Measurements from ENCODE around the gene ACAP2. TPM values are rescaled to one million over a fixed set of nuclear protein-coding genes. Genes with fewer than 3 reads are reported as not detected.
A peak's percentile ranks its signal among the peaks of the same experiment; 100 is the strongest.

Gene ACAP2
- total and polyA plus RNA-seq, 4 donors, result 4.5 to 28.5 (median 23.3) TPM

DNA sequence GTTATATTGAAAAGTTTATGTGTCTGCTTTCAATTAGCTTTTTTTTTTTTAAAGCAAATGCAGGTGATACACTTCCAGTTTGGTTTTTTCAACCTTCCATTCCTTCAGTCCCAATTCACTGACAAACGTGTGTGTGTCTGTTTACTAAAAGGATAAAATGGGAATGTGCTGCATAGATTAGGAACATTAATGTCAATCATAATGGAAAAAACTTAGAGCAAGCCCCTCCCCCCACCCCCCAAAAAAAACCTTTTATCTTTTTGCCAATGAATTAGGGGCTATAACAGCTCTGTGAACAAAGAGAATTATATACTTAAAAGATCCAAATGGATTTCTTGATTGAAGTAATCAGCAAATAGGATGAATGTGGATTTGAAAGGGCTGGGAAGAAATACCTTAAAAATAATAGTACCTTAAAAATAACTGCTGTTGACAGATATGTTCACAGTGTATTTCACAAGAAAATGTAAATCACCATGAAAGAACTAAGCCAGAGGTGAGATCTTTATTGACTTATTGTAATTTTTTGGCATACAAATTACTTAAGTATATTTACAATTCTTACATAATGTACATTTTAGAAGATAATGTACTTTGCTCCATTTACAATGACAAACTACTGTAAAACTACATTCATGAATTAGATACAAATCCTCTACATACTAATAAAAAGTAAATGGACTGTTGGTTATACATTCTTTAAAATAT lies 168.4 kb downstream of the ACAP2 start:
- WGBS, result 47% methylated on average over 1 of the region's 1 CpG
- Histone ChIP-seq H3K27ac (ENCODE audit: low read depth in 1 of 2, low read length in 2 of 2) (no peak overlapping the region), H3K4me3 (ENCODE audit: low read depth in 1 of 3, low read length in 3 of 3) (no peak overlapping the region)

GRCh38 chr3:195271410-195272243 lies 171.2 kb downstream of the ACAP2 start:
- H3K4me1 ChIP-seq (ENCODE audit: control insufficient read depth in 4 of 4, insufficient read depth in 4 of 4, low read length in 3 of 4), result peaks cover 3 to 26% (median 20%) of the 10 kb centered on the region in 4 donors
- no peaks in the 10 kb centered on the region for H3K27me3 ChIP-seq (ENCODE audit: control insufficient read depth in 4 of 4, insufficient read depth in 4 of 4, low read length in 3 of 4)
- H3K27ac ChIP-seq (ENCODE audit: low read depth in 1 of 2, low read length in 2 of 2), result peak overlapping the region; percentile 84 to 86
- no peak for TF ChIP-seq ATF3 (IDR thresholded peaks at IDR 0.05)
- no peak for TF ChIP-seq REST (IDR thresholded peaks at IDR 0.05)
- TF ChIP-seq HNF4A (conservative IDR thresholded peaks at IDR 0.05), result no peak
- no peak for TF ChIP-seq FOXA1 (IDR thresholded peaks at IDR 0.05)
- no peak for TF ChIP-seq JUND (IDR thresholded peaks at IDR 0.05)
- peak in 1 of 2 donors; percentile 42 for TF ChIP-seq GABPA (IDR thresholded peaks at IDR 0.05 in 1 of 2, conservative IDR thresholded peaks at IDR 0.05 in 1 of 2)
- peak; percentile 90 for TF ChIP-seq CTCF (IDR thresholded peaks at IDR 0.05; ENCODE audit: low read depth, low read length, missing input control)
- no peak for TF ChIP-seq RXRA (IDR thresholded peaks at IDR 0.05)
- peak; percentile 28 for TF ChIP-seq YY1 (IDR thresholded peaks at IDR 0.05)
- no peak for TF ChIP-seq FOXA2 (IDR thresholded peaks at IDR 0.05)
- TF ChIP-seq HNF4G (IDR thresholded peaks at IDR 0.05), result no peak
- TF ChIP-seq ZBTB33 (IDR thresholded peaks at IDR 0.05), result no peak
- TF ChIP-seq EGR1 (IDR thresholded peaks at IDR 0.05; ENCODE audit: low read depth in 2 of 2), result peak in 1 of 2 donors; percentile 15
- no peak for TF ChIP-seq SP1 (IDR thresholded peaks at IDR 0.05)
- TF ChIP-seq RAD21 (IDR thresholded peaks at IDR 0.05), result peak; percentile 94
- no peak for TF ChIP-seq TAF1 (conservative IDR thresholded peaks at IDR 0.05)
- TF ChIP-seq MAX (IDR thresholded peaks at IDR 0.05), result peak; percentile 43
- no peak for TF ChIP-seq NR2F2 (IDR thresholded peaks at IDR 0.05)
- under 1% methylated on average over 30 of the region's 30 CpGs for WGBS
- DNase-seq (ENCODE audit: low spot score), result peak; percentile 92
- H3K4me3 ChIP-seq (ENCODE audit: low read depth in 1 of 3, low read length in 3 of 3), result peak overlapping the region; percentile 80 to 96 (median 93)
- no peaks in the 10 kb centered on the region for H3K36me3 ChIP-seq (ENCODE audit: control insufficient read depth in 4 of 4, insufficient read depth in 3 of 4, low read depth in 1 of 4, low read length in 3 of 4)
- H3K9ac ChIP-seq (ENCODE audit: low read depth in 1 of 2, low read length in 2 of 2), result peak overlapping the region; percentile 50 to 76
- H3K9me3 ChIP-seq (ENCODE audit: control insufficient read depth in 4 of 4, low read length in 3 of 4), result no peaks in the 10 kb centered on the region

More for the DNA sequence above, 168.4 kb downstream of the ACAP2 start:
- H3K4me1 ChIP-seq (ENCODE audit: control insufficient read depth in 4 of 4, insufficient read depth in 4 of 4, low read length in 3 of 4), result peaks cover 3 to 24% (median 19%) of the 10 kb centered on the region in 4 donors
- H3K27me3 ChIP-seq (ENCODE audit: control insufficient read depth in 4 of 4, insufficient read depth in 4 of 4, low read length in 3 of 4), result no peaks in the 10 kb centered on the region
- H3K36me3 ChIP-seq (ENCODE audit: control insufficient read depth in 4 of 4, insufficient read depth in 3 of 4, low read depth in 1 of 4, low read length in 3 of 4), result peaks cover 0 to 5% (median 0%) of the 10 kb centered on the region in 4 donors
- TF ChIP-seq FOXA2 (IDR thresholded peaks at IDR 0.05) (no peak), SP1 (IDR thresholded peaks at IDR 0.05) (no peak), MAX (IDR thresholded peaks at IDR 0.05) (no peak), GABPA (IDR thresholded peaks at IDR 0.05 in 1 of 2, conservative IDR thresholded peaks at IDR 0.05 in 1 of 2) (no peak), JUND (IDR thresholded peaks at IDR 0.05) (no peak)
- H3K9ac ChIP-seq (ENCODE audit: low read depth in 1 of 2, low read length in 2 of 2), result no peak overlapping the region
- no peak for DNase-seq (ENCODE audit: low spot score)
- no peaks in the 10 kb centered on the region for H3K9me3 ChIP-seq (ENCODE audit: control insufficient read depth in 4 of 4, low read length in 3 of 4)

Data from liver (tissue), 9 donors.